SK-N-SH treated with all-trans-retinoic acid at 6 μM for 48 hours (cell line): ENCODE results near the gene MAML3.

ENCODE experiments used
- ATAC-seq: fragments of 200-7000 bp; cut with Tn5 transposase; 3 replicates; pipeline ENCODE4 v1.9.1; 2020; ENCODE audit warnings: mild to moderate bottlenecking, moderate library complexity
- ARNTL ChIP-seq: fragments of 450-650 bp; formaldehyde crosslinking; IDR thresholded peaks from 2 replicates; pipeline ENCODE4 v1.5.0; 2020; ENCODE audit warnings: low read depth, mild to moderate bottlenecking, moderate library complexity, borderline replicate concordance
- CREB5 ChIP-seq: fragments of 250-450 bp; sonication (Bioruptor Pico); IDR thresholded peaks from 2 replicates; pipeline ENCODE4 v1.5.1; 2020; ENCODE audit warnings: low read depth, mild to moderate bottlenecking, moderate library complexity
- CSDC2 ChIP-seq: fragments of 250-450 bp; sonication (Bioruptor Pico); IDR thresholded peaks from 2 replicates; pipeline ENCODE4 v1.5.0; 2020; ENCODE audit warnings: mild to moderate bottlenecking, moderate library complexity
- ESRRG ChIP-seq: fragments of 250-450 bp; sonication (Bioruptor Pico); IDR thresholded peaks from 2 replicates; pipeline ENCODE4 v1.6.1; 2021; ENCODE audit warnings: mild to moderate bottlenecking
- GLIS3 ChIP-seq: fragments of 250-450 bp; sonication (Bioruptor Pico); IDR thresholded peaks from 2 replicates; pipeline ENCODE4 v1.5.0; 2020; ENCODE audit warnings: mild to moderate bottlenecking, moderate library complexity
- ISL1 ChIP-seq: fragments of 250-450 bp; sonication (Bioruptor Pico); IDR thresholded peaks from 2 replicates; pipeline ENCODE4 v2.1.2; 2022; ENCODE audit warnings: mild to moderate bottlenecking, moderate library complexity
- OSR1 ChIP-seq: fragments of 250-450 bp; sonication (Bioruptor Pico); IDR thresholded peaks from 2 replicates; pipeline ENCODE4 v1.8.0; 2022; ENCODE audit warnings: moderate library complexity, mild to moderate bottlenecking, inconsistent platforms
- PATZ1 ChIP-seq: fragments of 250-450 bp; sonication (Bioruptor Pico); IDR thresholded peaks from 2 replicates; pipeline ENCODE4 v1.8.0; 2020; ENCODE audit warnings: mild to moderate bottlenecking, moderate library complexity, borderline replicate concordance
- POU6F1 ChIP-seq: fragments of 250-450 bp; sonication (Bioruptor Pico); IDR thresholded peaks from 2 replicates; pipeline ENCODE4 v1.8.0; 2021; ENCODE audit warnings: low read depth, mild to moderate bottlenecking, moderate library complexity, borderline replicate concordance
- PPARA ChIP-seq: fragments of 250-450 bp; sonication (Bioruptor Pico); IDR thresholded peaks from 2 replicates; pipeline ENCODE4 v1.5.0; 2020; ENCODE audit warnings: mild to moderate bottlenecking, borderline replicate concordance
- RARB ChIP-seq: fragments of 250-450 bp; sonication (Bioruptor Pico); IDR thresholded peaks from 2 replicates; pipeline ENCODE4 v1.8.0; 2021; ENCODE audit warnings: mild to moderate bottlenecking, moderate library complexity
- SNAI2 ChIP-seq: fragments of 250-450 bp; sonication (Bioruptor Pico); IDR thresholded peaks from 2 replicates; pipeline ENCODE4 v1.5.0; 2020; ENCODE audit warnings: mild to moderate bottlenecking, moderate library complexity
- TCF4 ChIP-seq: fragments of 250-450 bp; sonication (Bioruptor Pico); IDR thresholded peaks from 2 replicates; pipeline ENCODE4 v1.8.0; 2021; ENCODE audit warnings: mild to moderate bottlenecking, moderate library complexity, borderline replicate concordance
- TOX ChIP-seq: fragments of 250-450 bp; sonication (Bioruptor Pico); IDR thresholded peaks from 2 replicates; pipeline ENCODE4 v1.8.0; 2021; ENCODE audit warnings: mild to moderate bottlenecking, moderate library complexity, borderline replicate concordance
- TSHZ2 ChIP-seq: fragments of 250-450 bp; sonication (Bioruptor Pico); IDR thresholded peaks from 2 replicates; pipeline ENCODE4 v1.5.0; 2020; ENCODE audit warnings: mild to moderate bottlenecking, moderate library complexity
- ZFP3 ChIP-seq: fragments of 250-450 bp; sonication (Bioruptor Pico); IDR thresholded peaks from 2 replicates; pipeline ENCODE4 v1.5.0; 2020; ENCODE audit warnings: mild to moderate bottlenecking, moderate library complexity
- ZNF565 ChIP-seq: fragments of 450-650 bp; formaldehyde crosslinking; conservative IDR thresholded peaks from 2 replicates; pipeline ENCODE4 v1.5.0; 2020; ENCODE audit warnings: low read depth, mild to moderate bottlenecking, moderate library complexity
- ZNF70 ChIP-seq: fragments of 450-650 bp; formaldehyde crosslinking; IDR thresholded peaks from 2 replicates; pipeline ENCODE4 v1.5.0; 2020; ENCODE audit warnings: mild to moderate bottlenecking, moderate library complexity

MAML3 gene

DNA sequence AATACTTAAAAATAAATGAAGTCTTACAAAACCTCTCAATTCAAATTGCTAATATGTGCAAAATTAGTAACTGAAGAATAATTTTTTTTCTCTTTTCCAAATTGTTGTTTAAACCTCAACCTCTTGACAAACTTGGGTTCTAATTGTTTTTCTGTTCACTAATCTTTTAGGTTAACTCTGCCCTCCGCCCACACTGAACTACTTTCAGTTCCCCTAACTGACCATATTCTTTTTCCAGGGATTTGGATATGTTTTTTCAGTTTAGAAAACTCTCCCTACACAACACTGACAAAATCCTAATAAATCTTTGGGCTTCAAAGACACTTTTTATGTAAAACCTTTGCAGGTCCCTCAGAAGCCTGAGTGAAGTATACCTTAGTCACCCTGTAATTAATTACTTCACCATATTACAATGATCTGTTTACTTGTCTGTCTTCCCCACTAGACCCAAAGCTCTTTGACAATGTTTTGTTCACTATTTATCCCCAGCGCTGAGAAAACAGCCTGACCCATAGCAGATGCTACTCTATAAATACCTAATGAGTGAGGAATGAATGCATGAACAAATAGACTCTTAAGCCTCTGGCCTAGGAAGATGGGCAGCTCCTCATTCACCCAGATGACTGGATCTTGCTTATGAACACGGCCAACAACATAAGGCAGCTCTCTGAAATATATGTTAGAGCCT lies 134.9 kb downstream of the MAML3 start (continued):
- no peak for TF ChIP-seq PATZ1 (CRISPR knock-in tag)
- no peak for TF ChIP-seq ISL1
- no peak for TF ChIP-seq ZNF70 (CRISPR knock-in tag)
- no peak for TF ChIP-seq ZNF565 (CRISPR knock-in tag)
- no peak for TF ChIP-seq PPARA (CRISPR knock-in tag)
- TF ChIP-seq ZFP3 (CRISPR knock-in tag), result no peak
- TF ChIP-seq ESRRG, result no peak
- no peak for TF ChIP-seq OSR1 (CRISPR knock-in tag)
- no peak for TF ChIP-seq ARNTL (CRISPR knock-in tag)
- no peak for TF ChIP-seq SNAI2 (CRISPR knock-in tag)

GRCh38 chr4:140014284-140014683 lies 139.7 kb downstream of the MAML3 start:
- no peak for TF ChIP-seq POU6F1
- no peak for TF ChIP-seq OSR1 (CRISPR knock-in tag)
- no peak for TF ChIP-seq TSHZ2
- no peak for TF ChIP-seq PATZ1 (CRISPR knock-in tag)
- no peak for TF ChIP-seq CREB5 (CRISPR knock-in tag)
- ATAC-seq, result no peak

- peak; percentile 83 for ATAC-seq
- no peak for TF ChIP-seq GLIS3 (CRISPR knock-in tag)
- TF ChIP-seq PATZ1 (CRISPR knock-in tag), result no peak
- no peak for TF ChIP-seq ISL1
- TF ChIP-seq ZNF70 (CRISPR knock-in tag), result no peak
- TF ChIP-seq CREB5 (CRISPR knock-in tag), result no peak
- TF ChIP-seq RARB (CRISPR knock-in tag), result no peak
- TF ChIP-seq CSDC2, result no peak
- no peak for TF ChIP-seq ESRRG
- TF ChIP-seq TSHZ2, result no peak
- TF ChIP-seq TOX, result no peak
- TF ChIP-seq PPARA (CRISPR knock-in tag), result no peak
- TF ChIP-seq TCF4 (CRISPR knock-in tag), result no peak
Measured at GRCh38 chr4:140012688-140013486, 141.1 kb downstream of the MAML3 start.
